Right lobe of liver (tissue), 4 donors: ENCODE data around the gene TCOF1.

Experiments used
- POLR2A ChIP-seq: fragments of 450-650 bp; IDR thresholded peaks from one replicate; pipeline ENCODE4 v1.6.1; 2017; ENCODE audit warnings: antibody characterized with exemption, mild to moderate bottlenecking
- TF ChIP-seq, protein P1 (sequence below), 4 donors: fragments of 200-600 bp in 3 of 4; fragments of 450-650 bp in 1 of 4; IDR thresholded peaks; one replicate each; pipeline versions ENCODE4 v1.5.1 to v1.8.0; 2016 to 2022; ENCODE audit warnings: antibody characterized with exemption in 4 of 4, mild to moderate bottlenecking in 2 of 4
- donor health status: DM: no; HTN: no; CAD: no.
- donor health status: DM: no; HTN: no; CAD: no.
- donor health status: DM: no; HTN: yes; CAD: no.

DNA sequence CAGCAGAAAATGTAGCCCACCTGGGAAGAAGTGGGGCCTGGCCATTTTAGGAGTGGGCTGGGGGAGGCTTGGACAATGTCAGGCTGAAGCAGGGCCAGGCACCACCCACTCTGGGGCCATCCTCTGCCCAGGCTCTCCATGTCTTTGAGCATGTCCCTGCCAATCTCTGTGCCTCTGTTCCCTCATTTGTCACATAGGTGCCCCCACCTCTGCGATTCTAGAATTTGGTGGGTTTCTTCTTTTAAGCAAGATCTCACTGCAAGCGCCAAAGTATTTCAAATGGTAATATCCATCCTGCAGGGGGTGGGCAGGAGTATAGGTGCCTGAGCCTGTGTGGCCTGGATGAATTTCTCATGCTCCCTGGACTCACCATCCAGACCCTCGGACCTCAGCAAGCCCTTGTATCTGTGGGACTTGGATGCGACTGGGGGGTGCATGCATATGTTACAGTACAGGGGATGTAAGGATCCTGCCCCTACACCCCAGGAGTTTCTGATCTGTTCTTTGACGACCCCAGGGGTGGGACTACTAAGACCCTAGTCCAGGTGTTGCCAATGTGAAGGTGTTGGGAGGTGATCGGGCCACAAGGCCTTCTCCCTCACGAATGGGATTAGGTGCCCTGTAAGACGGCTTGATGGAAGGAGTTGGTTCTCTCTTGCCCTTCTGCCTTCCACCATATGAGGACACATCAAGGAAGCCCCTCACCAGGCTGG, 50.9 kb downstream of the TCOF1 start:
- TF ChIP-seq, protein P1, sequence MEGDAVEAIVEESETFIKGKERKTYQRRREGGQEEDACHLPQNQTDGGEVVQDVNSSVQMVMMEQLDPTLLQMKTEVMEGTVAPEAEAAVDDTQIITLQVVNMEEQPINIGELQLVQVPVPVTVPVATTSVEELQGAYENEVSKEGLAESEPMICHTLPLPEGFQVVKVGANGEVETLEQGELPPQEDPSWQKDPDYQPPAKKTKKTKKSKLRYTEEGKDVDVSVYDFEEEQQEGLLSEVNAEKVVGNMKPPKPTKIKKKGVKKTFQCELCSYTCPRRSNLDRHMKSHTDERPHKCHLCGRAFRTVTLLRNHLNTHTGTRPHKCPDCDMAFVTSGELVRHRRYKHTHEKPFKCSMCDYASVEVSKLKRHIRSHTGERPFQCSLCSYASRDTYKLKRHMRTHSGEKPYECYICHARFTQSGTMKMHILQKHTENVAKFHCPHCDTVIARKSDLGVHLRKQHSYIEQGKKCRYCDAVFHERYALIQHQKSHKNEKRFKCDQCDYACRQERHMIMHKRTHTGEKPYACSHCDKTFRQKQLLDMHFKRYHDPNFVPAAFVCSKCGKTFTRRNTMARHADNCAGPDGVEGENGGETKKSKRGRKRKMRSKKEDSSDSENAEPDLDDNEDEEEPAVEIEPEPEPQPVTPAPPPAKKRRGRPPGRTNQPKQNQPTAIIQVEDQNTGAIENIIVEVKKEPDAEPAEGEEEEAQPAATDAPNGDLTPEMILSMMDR (IDR thresholded peaks at IDR 0.05) = no peak
- no peak for TF ChIP-seq POLR2A
